Neural progenitor cell (in vitro differentiated cells): ENCODE results near the gene SGSM1.

Experiments
- CTCF ChIP-seq: fragments of 200-600 bp; sonication (generic); IDR thresholded peaks from 2 replicates; pipeline ENCODE4 v1.5.1; 2017; ENCODE audit warnings: antibody characterized with exemption, mild to moderate bottlenecking
- EZH2 ChIP-seq: fragments of 200-600 bp; sonication (generic); IDR thresholded peaks from 2 replicates; pipeline ENCODE4 v1.6.1; 2017; ENCODE audit warnings: antibody characterized with exemption, mild to moderate bottlenecking, moderate library complexity
- EZH2phosphoT487 ChIP-seq: fragments of 200-600 bp; sonication (generic); IDR thresholded peaks from 2 replicates; pipeline ENCODE4 v1.6.1; 2017; ENCODE audit warnings: antibody characterized with exemption

GRCh38 chr22:24772493-24773220, 33.4 kb upstream of the SGSM1 start:
- TF ChIP-seq CTCF = peak; percentile 72
- TF ChIP-seq EZH2phosphoT487 = no peak
- TF ChIP-seq EZH2 = no peak
